BLaER1 treated with 17β-estradiol and CSF1 and Interleukin-3, amounts not matched to agents 10 nM and 100 nM (cell line): Measurements from ENCODE around the gene JAKMIP2.

Experiments
- H3K27ac ChIP-seq, 11 experiments: shearing (Covaris generic); formaldehyde crosslinking; 2 replicates each; pipeline ENCODE4 v1.8.1; 2022
- H3K27me3 ChIP-seq, 11 experiments: shearing (Covaris generic); formaldehyde crosslinking; 2 replicates each; pipeline ENCODE4 v1.8.1; 2022
- H3K36me3 ChIP-seq, 11 experiments: shearing (Covaris generic); formaldehyde crosslinking; 2 replicates each; pipeline ENCODE4 v1.8.1; 2022
- H3K4me1 ChIP-seq, 10 experiments: shearing (Covaris generic); formaldehyde crosslinking; 2 replicates each; pipeline ENCODE4 v1.8.1; 2022
- H3K4me2 ChIP-seq, 11 experiments: shearing (Covaris generic); formaldehyde crosslinking; 2 replicates each; pipeline ENCODE4 v1.8.1; 2022
- H3K4me3 ChIP-seq, 10 experiments: shearing (Covaris generic); formaldehyde crosslinking; 2 replicates each; pipeline ENCODE4 v1.8.1; 2022
- H3K9ac ChIP-seq, 11 experiments: shearing (Covaris generic); formaldehyde crosslinking; 2 replicates each; pipeline ENCODE4 v1.8.1; 2022
- H3K9me3 ChIP-seq, 11 experiments: shearing (Covaris generic); formaldehyde crosslinking; replicated peaks in 1 of 11; 2 replicates each; pipeline ENCODE4 v1.8.1; 2022
- H4K20me1 ChIP-seq, 11 experiments: shearing (Covaris generic); formaldehyde crosslinking; 2 replicates each; pipeline ENCODE4 v1.8.1; 2022
- Cebpa-rat ChIP-seq, 11 experiments: shearing (Covaris generic); IDR thresholded peaks; 2 replicates each; pipeline ENCODE4 v1.8.1; 2022

The JAKMIP2 gene

DNA sequence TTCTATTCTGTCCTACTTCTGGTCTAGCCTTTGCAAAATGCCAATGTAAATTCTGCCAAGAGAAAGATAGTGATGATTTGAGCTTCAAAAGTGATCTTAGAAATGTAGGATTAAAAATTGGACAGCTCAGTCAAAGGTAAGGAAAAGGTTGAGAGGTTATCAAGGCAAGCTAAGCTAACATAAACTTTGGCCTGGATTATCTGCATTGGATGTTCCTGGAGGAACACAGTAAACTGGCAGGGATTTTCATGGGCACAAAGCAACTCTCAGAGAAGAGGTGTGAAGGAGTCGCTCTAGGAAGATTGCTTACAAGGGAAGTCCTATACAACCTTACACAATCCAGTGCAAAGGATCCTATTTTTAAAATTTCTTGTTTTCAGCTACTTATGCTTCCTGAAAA is 115.2 kb downstream of the JAKMIP2 start:
- peaks cover 0 to 27% (median 19%) of the 10 kb centered on the region in 11 experiments; a peak in 18 of 22 replicates for H3K9me3 ChIP-seq
- H3K4me2 ChIP-seq = no peak overlapping the region
- H3K27me3 ChIP-seq = no peaks in the 10 kb centered on the region
- no peak for TF ChIP-seq Cebpa-rat (IDR thresholded peaks at IDR 0.05)
- H3K27ac ChIP-seq = no peak overlapping the region
- H3K4me1 ChIP-seq = 0 out of 20 replicates have a peak, but pooled peaks cover 0 to 4% (median 0%) of the 10 kb centered on the region in 10 experiments
- H3K9ac ChIP-seq = no peak overlapping the region
- no peak overlapping the region for H3K4me3 ChIP-seq
- H3K36me3 ChIP-seq = peaks cover 39 to 100% (median 64%) of the 10 kb centered on the region in 11 experiments
- H4K20me1 ChIP-seq = peaks cover 0 to 98% (median 0%) of the 10 kb centered on the region in 11 experiments; a peak in 5 of 22 replicates

DNA sequence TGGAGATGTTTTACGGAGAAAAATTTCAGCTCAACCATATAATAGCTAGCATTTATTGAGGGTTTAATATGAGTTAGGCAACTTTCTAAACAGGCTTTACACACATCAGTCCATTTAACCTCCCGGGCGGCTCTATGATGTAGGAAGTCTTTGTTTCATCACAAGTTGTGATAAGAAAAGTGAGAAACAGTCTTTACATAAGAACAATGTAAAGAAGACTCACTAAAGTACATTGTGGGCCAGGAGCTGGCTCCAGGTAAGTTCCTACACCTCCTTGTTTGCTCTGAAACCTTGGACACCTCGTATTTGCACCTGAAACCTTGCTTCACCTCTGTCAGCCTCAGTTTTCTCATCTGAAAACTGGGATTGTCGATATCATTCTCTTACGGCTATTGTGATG is 116.1 kb downstream of the JAKMIP2 start:
- TF ChIP-seq Cebpa-rat (IDR thresholded peaks at IDR 0.05) = no peak
- H3K36me3 ChIP-seq = peaks cover 38 to 100% (median 66%) of the 10 kb centered on the region in 11 experiments
- H3K4me3 ChIP-seq = no peak overlapping the region
- no peak overlapping the region for H3K27ac ChIP-seq
- H4K20me1 ChIP-seq = peaks cover 0 to 98% (median 0%) of the 10 kb centered on the region in 11 experiments; a peak in 5 of 22 replicates
- H3K27me3 ChIP-seq = no peaks in the 10 kb centered on the region
- H3K9me3 ChIP-seq = peaks cover 0 to 29% (median 19%) of the 10 kb centered on the region in 11 experiments; a peak in 18 of 22 replicates
- H3K9ac ChIP-seq = no peak overlapping the region
- H3K4me1 ChIP-seq = 0 out of 20 replicates have a peak, but pooled peaks cover 0 to 4% (median 0%) of the 10 kb centered on the region in 10 experiments
- no peak overlapping the region for H3K4me2 ChIP-seq

DNA sequence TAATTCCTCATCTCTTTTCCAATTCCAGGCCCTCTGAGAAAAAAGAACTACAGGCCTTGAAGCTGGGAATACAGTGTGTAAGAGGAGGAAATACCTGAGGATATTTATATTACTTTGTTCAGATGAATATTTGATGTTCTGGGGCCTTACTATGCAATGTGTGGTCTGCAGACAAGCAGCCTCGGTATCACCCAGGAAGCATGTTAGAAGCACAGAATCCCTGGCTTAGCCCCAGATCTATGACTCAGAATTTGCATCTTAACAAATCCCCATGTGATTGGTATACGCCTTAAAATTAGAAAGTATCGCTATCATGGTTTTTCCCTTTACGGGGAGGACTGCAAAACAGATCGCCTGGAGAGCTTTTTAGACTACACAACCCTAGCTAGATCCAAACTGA is 121.0 kb downstream of the JAKMIP2 start:
- peaks cover 16 to 59% (median 37%) of the 10 kb centered on the region in 11 experiments; a peak in 21 of 22 replicates for H3K9me3 ChIP-seq
- H3K27ac ChIP-seq = no peak overlapping the region
- H3K36me3 ChIP-seq = peaks cover 44 to 100% (median 69%) of the 10 kb centered on the region in 11 experiments
- H3K4me1 ChIP-seq = no peaks in the 10 kb centered on the region
- H3K9ac ChIP-seq = no peak overlapping the region
- no peaks in the 10 kb centered on the region for H3K27me3 ChIP-seq
- H3K4me3 ChIP-seq = no peak overlapping the region
- no peak for TF ChIP-seq Cebpa-rat (IDR thresholded peaks at IDR 0.05)
- H3K4me2 ChIP-seq = no peak overlapping the region
- H4K20me1 ChIP-seq = peaks cover 0 to 78% (median 0%) of the 10 kb centered on the region in 11 experiments; a peak in 4 of 22 replicates

DNA sequence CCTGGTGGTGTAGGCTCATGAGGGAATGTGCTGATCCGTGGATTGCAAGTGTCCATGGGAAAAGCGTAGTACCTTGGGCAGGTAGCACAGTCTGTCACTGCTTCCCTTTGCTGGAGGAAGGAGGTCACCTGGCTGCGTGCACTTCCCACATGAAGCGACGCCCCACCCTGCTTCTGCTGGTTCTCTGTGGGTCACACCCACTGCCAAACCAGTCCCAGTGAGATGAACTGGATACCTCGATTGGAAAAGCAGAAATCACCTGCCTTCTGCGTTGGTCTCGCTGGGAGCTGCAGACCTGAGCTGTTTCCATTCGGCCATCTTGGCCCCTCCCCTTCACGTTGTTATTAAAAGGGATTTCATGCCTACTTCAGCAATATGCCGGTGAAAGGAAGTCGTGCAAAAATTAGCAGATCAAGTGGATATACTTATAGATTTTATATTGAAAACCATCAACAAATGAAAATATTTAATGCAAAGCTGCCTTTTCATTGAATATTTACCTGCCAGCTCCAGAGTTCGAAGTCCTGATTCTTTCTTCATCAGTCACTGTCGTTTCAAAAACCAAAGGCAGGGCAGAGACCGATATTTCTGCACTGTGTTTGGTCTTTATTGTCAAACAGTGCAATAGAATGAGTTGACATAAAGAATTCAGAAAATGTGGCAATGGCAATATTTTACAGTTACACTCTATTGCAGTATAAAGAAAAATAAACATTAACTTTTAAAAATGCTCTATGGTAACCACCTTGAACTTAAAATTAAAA is 123.2 kb downstream of the JAKMIP2 start:
- Histone ChIP-seq H3K27ac (no peak overlapping the region), H3K27me3 (no peaks in the 10 kb centered on the region), H3K4me3 (no peak overlapping the region), H4K20me1 (peaks cover 0 to 57% (median 0%) of the 10 kb centered on the region in 11 experiments; a peak in 4 of 22 replicates), H3K4me1 (no peaks in the 10 kb centered on the region), H3K36me3 (peaks cover 44 to 100% (median 62%) of the 10 kb centered on the region in 11 experiments), H3K9ac (no peak overlapping the region), H3K4me2 (no peak overlapping the region), H3K9me3 (peaks cover 16 to 67% (median 40%) of the 10 kb centered on the region in 11 experiments; a peak in 21 of 22 replicates)
- TF ChIP-seq Cebpa-rat (IDR thresholded peaks at IDR 0.05) = no peak

DNA sequence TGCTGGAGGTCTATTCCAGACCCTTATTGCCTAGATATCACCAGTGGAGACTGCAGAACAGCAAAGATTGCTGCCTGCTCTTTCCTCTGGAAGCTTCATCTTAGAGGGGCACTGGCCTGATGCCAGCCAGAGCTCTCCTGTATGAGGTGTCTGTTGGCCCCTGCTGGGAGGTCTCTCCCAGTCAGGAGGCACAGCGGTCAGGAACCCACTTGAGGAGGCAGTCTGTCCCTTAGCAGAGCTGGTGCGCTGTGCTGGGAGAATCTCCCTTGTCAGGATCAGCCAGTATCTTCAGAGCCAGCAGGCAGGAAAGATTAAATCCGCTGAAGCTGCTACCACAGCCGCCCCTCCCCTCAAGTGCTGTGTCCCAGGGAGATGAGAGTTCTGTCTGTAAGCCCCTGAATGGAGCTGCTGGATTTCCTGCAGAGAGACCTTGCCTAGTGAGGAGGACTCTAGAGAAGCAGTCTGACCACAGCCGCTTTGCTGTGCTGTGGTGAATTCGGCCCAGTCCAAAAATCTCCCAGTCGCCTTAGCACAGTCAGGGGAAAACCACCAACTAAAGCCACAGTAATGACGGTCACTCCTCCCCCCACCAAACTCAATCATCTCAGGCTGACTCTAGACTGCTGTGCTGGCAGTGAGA is 124.1 kb downstream of the JAKMIP2 start:
- Histone ChIP-seq H3K27ac (no peak overlapping the region), H3K9ac (no peak overlapping the region)
- no peak for TF ChIP-seq Cebpa-rat (IDR thresholded peaks at IDR 0.05)

DNA sequence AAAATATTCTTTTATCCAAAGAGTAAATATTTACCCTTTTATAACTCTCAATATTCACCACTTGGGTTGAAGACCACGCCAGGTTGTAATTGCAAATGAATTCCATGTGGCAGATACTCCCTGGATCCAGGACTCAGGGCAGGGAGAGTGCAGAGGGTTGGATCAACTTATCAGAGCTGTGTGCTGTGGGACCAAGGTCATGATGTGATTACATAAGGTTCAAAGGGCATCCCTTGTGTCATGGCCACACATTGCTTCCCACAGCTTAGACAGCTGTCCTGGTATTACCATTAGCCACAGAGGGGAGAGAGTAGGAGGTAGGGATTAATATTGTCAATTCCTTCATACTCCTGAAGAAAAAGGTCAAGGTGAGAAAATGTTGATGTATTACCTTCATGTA is 133.9 kb downstream of the JAKMIP2 start:
- no peak overlapping the region for H3K4me2 ChIP-seq
- no peaks in the 10 kb centered on the region for H3K4me1 ChIP-seq
- no peak for TF ChIP-seq Cebpa-rat (IDR thresholded peaks at IDR 0.05)
- H4K20me1 ChIP-seq = peaks cover 0 to 98% (median 0%) of the 10 kb centered on the region in 11 experiments; a peak in 5 of 22 replicates
- H3K9me3 ChIP-seq = peaks cover 0 to 8% (median 0%) of the 10 kb centered on the region in 11 experiments; a peak in 4 of 22 replicates
- H3K4me3 ChIP-seq = no peak overlapping the region
- H3K27ac ChIP-seq = no peak overlapping the region
- H3K27me3 ChIP-seq = no peaks in the 10 kb centered on the region
- H3K9ac ChIP-seq = no peak overlapping the region
- H3K36me3 ChIP-seq = peaks cover 11 to 96% (median 40%) of the 10 kb centered on the region in 11 experiments

More for the DNA sequence above, 124.1 kb downstream of the JAKMIP2 start:
- peaks cover 16 to 61% (median 37%) of the 10 kb centered on the region in 11 experiments; a peak in 21 of 22 replicates for H3K9me3 ChIP-seq
- no peak overlapping the region for H3K4me2 ChIP-seq
- no peak overlapping the region for H3K4me3 ChIP-seq
- H3K27me3 ChIP-seq = no peaks in the 10 kb centered on the region
- H3K4me1 ChIP-seq = no peaks in the 10 kb centered on the region
- H3K36me3 ChIP-seq = peaks cover 39 to 100% (median 55%) of the 10 kb centered on the region in 11 experiments
- H4K20me1 ChIP-seq = peaks cover 0 to 50% (median 0%) of the 10 kb centered on the region in 11 experiments; a peak in 4 of 22 replicates

DNA sequence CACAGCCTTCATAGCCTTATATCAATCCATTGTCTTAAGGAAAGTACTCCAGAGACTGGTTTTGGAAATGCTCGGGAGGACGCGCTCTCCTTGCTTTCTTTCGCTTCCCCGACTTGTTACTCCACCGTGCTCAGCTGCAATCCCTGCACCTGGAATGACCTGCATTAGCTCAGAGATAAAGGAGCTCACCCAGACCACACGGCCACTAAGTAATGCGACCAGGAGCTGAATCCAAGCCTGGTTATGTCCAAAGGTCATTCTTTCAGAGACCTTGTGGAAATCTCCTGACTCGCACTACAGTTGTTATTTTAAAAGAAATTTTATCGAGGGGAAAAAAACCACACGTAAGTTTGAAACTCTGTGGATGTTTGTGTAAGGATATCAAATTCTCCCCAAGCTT is 137.3 kb downstream of the JAKMIP2 start:
- Histone ChIP-seq H3K36me3 (peaks cover 36 to 96% (median 67%) of the 10 kb centered on the region in 11 experiments), H4K20me1 (peaks cover 0 to 97% (median 0%) of the 10 kb centered on the region in 11 experiments; a peak in 5 of 22 replicates), H3K27ac (no peak overlapping the region), H3K4me2 (no peak overlapping the region), H3K4me1 (no peaks in the 10 kb centered on the region), H3K27me3 (no peaks in the 10 kb centered on the region), H3K4me3 (no peak overlapping the region), H3K9me3 (no peaks in the 10 kb centered on the region), H3K9ac (no peak overlapping the region)
- TF ChIP-seq Cebpa-rat (IDR thresholded peaks at IDR 0.05) = no peak

DNA sequence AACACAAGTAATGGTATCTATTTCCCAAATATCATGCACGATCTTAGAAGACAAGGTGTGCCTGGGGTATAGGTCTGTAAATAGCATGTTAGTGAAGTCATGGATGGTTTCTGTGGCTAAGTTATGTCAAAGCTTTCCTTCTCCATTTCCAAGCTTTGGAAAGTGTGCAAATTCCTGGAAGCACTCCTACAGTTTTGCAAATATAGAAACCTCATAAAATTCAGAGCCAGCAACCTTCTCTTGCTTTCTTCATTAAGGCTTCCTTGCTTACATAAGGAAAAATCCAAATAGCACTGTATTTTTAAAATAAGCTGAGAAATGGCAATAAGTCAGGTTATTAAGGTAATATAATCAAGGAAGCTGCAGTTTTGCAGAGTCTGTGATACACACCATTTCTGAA is 138.1 kb downstream of the JAKMIP2 start:
- Histone ChIP-seq H3K36me3 (peaks cover 37 to 96% (median 67%) of the 10 kb centered on the region in 11 experiments), H4K20me1 (peaks cover 0 to 97% (median 0%) of the 10 kb centered on the region in 11 experiments; a peak in 5 of 22 replicates), H3K9me3 (no peaks in the 10 kb centered on the region), H3K27ac (no peak overlapping the region), H3K27me3 (no peaks in the 10 kb centered on the region), H3K4me1 (no peaks in the 10 kb centered on the region), H3K4me2 (no peak overlapping the region), H3K9ac (no peak overlapping the region), H3K4me3 (no peak overlapping the region)
- no peak for TF ChIP-seq Cebpa-rat (IDR thresholded peaks at IDR 0.05)

DNA sequence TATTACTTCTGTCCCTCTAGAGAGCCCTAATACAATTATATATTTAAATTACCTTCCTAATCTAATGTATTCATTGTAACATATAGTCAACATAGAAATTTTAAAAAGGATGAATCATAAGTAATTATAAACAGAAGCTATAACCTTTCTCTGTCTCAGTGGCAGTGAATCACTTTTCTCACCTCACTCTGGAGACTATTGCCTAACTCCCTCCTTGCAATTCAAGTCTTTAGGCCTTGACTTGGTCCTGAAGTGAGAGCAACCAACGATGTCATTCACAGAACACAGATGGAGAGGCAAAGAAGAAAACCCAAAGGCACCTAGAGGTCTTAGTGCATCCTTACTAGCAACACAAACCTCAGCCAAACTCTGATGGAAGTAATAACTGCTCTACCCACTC is 139.4 kb downstream of the JAKMIP2 start:
- Histone ChIP-seq H4K20me1 (peaks cover 0 to 94% (median 0%) of the 10 kb centered on the region in 11 experiments; a peak in 4 of 22 replicates), H3K9ac (no peak overlapping the region), H3K4me2 (no peak overlapping the region), H3K27me3 (no peaks in the 10 kb centered on the region), H3K4me1 (no peaks in the 10 kb centered on the region), H3K27ac (no peak overlapping the region), H3K36me3 (peaks cover 37 to 96% (median 67%) of the 10 kb centered on the region in 11 experiments), H3K9me3 (no peaks in the 10 kb centered on the region), H3K4me3 (no peak overlapping the region)
- TF ChIP-seq Cebpa-rat (IDR thresholded peaks at IDR 0.05) = no peak
